Spleen (tissue), 11 donors: ENCODE data around the gene SNAPC2. TPM values are rescaled to one million over a fixed set of nuclear protein-coding genes. Genes with fewer than 3 reads are reported as not detected.
"Not testable (repeated sequence)": the region's sequence is repeated elsewhere in the genome, so short reads cannot be mapped to it uniquely, and the experiment has no call there.

Experiments used
- DNase-seq: peaks from one replicate; pipeline ENCODE4 v3.0.0-alpha.2; 2020
- H3K27ac ChIP-seq, 8 donors: fragments of 200-600 bp; sonication (generic) in 7 of 8; 1 replicate in 4 of 8; 2 replicates in 4 of 8; pipeline versions ENCODE4 v1.5.0 to v1.8.0; 2016 to 2021; ENCODE audit warnings: inconsistent platforms in 4 of 8, mild to moderate bottlenecking in 4 of 8, moderate library complexity in 1 of 8
- H3K27me3 ChIP-seq, 7 donors: fragments of 200-600 bp; sonication (generic) in 6 of 7; replicated peaks in 1 of 7; 1 replicate in 4 of 7; 2 replicates in 3 of 7; pipeline versions ENCODE4 v1.5.0 to v1.8.0; 2016 to 2021; ENCODE audit warnings: inconsistent platforms in 3 of 7, mild to moderate bottlenecking in 1 of 7
- H3K36me3 ChIP-seq, 6 donors: fragments of 200-600 bp; sonication (generic) in 5 of 6; 1 replicate in 4 of 6; 2 replicates in 2 of 6; pipeline versions ENCODE4 v1.5.0 to v1.8.0; 2016 to 2021; ENCODE audit warnings: inconsistent platforms in 2 of 6
- H3K4me1 ChIP-seq, 6 donors: fragments of 200-600 bp; sonication (generic) in 5 of 6; 1 replicate in 3 of 6; 2 replicates in 3 of 6; pipeline versions ENCODE4 v1.5.0 to v1.8.0; 2016 to 2021; ENCODE audit warnings: inconsistent platforms in 3 of 6
- H3K4me3 ChIP-seq, 8 donors: fragments of 200-600 bp; sonication (generic) in 7 of 8; 1 replicate in 4 of 8; 2 replicates in 4 of 8; pipeline versions ENCODE4 v1.5.0 to v1.8.0; 2016 to 2021; ENCODE audit warnings: inconsistent platforms in 4 of 8, mild to moderate bottlenecking in 4 of 8, moderate library complexity in 2 of 8
- H3K9me3 ChIP-seq, 8 donors: fragments of 200-600 bp; sonication (generic) in 7 of 8; 1 replicate in 4 of 8; 2 replicates in 4 of 8; pipeline versions ENCODE4 v1.5.0 to v1.8.0; 2016 to 2021; ENCODE audit warnings: inconsistent platforms in 4 of 8
- CTCF ChIP-seq, 11 experiments: fragments of 200-600 bp in 7 of 11; fragments of 450-650 bp in 4 of 11; sonication (generic) in 4 of 11; IDR thresholded peaks in 8 of 11; conservative IDR thresholded peaks in 3 of 11; 1 replicate in 7 of 11; 2 replicates in 4 of 11; pipeline versions ENCODE4 v1.4.0 to v1.8.0; 2016 to 2021; ENCODE audit warnings: antibody characterized with exemption in 11 of 11, inconsistent platforms in 4 of 11, mild to moderate bottlenecking in 1 of 11
- POLR2A ChIP-seq, 3 donors: fragments of 450-650 bp; IDR thresholded peaks; one replicate each; pipeline ENCODE4 v1.5.1; 2017; ENCODE audit warnings: antibody characterized with exemption in 3 of 3, mild to moderate bottlenecking in 1 of 3
- POLR2AphosphoS5 ChIP-seq, 3 donors: sonication (generic); formaldehyde crosslinking; IDR thresholded peaks; one replicate each; pipeline ENCODE4 v1.5.1; 2017; ENCODE audit warnings: antibody characterized with exemption in 3 of 3
- WGBS, 5 donors: extraction: QIAGEN DNeasy Blood & Tissue Kit in 3 of 5; methylation state at CpG; one replicate each; pipeline versions ENCODE4 v1.1.5 to v1.1.7; 2013 to 2018; 5-methylcytosine and 5-hydroxymethylcytosine counted together
- intact Hi-C: fragments of 100-400 bp; cut with DNase I; formaldehyde crosslinking; loops from one replicate; pipeline ENCODE4 v1.15.0; 2023; ENCODE audit warnings: low total_unique reads
- polyA plus RNA-seq, 3 donors: library from polyadenylated mRNA; stranded (reverse); fragments of 200-250 nt; gene quantifications; one replicate each; pipeline ENCODE4 v1.2.1, GENCODE V29; 2013
- total RNA-seq, 7 donors: library from RNA; depleted of rRNA in 3 of 7; stranded (reverse); fragments of >200 nt in 3 of 7; fragmentation: NEBNext Ultra II Directional in 4 of 7; extraction: Animal tissue kit (Norgen Biotek cat#: 25700) in 4 of 7; gene quantifications; one replicate each; pipeline versions ENCODE4 v1.1.0 to v1.2.1, GENCODE V29; 2016 to 2021
- donor health status: healthy with polysubstance abuse.
- donor health status: DM: no; HTN: no; CAD: no; lungs with moderate emphysema.
- donor health status: DM: no; HTN: no; CAD: no.
- donor health status: Bipolar disorder and iron deficiency.
- donor health status: healthy.
- donor health status: DM: no; HTN: no; CAD: no.
- donor health status: DM: yes; HTN: yes; CAD: no.

The SNAPC2 gene
- total and polyA plus RNA-seq, 10 donors, result 13.1 to 23.9 (median 18.5) TPM

GRCh38 chr19:7888145-7888825 is 31.9 kb upstream of the SNAPC2 start, which contains the start of gene LRRC8E:
Gene LRRC8E (plus strand): TSS chr19:7888510. CDS start chr19:7895604, 7,094 bp downstream.
- H3K4me3 ChIP-seq, result peak within 1 kb of the TSS in 1 of 8 donors; percentile 13
- 11 to 47% (median 13%) methylated on average over 8 to 53 of the region's 53 CpGs for WGBS, 5 donors

DNA sequence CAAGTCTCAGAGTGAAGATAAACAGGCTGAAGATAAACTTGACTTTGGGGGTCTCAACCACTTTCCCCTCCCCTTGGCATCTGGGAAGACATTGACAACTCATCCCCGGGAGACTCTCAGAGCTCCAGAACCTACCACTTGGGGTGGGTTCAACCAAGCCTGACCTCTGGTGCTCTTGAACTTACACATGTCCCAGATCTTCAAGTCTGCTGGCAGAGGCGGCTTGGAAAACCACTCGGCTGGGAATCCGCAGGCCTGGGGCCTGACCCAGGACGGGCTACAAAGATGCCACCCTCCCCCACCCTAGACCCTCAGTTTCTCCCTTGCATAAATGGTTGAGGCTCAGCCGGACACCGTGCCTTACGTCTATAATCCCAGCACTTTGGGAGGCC is 31.3 kb upstream of the SNAPC2 start:
- Histone ChIP-seq H3K27ac (no peak overlapping the region), H3K4me3 (peak overlapping the region in 1 of 8 donors; percentile 13), H3K4me1 (peaks cover 0 to 12% (median 4%) of the 10 kb centered on the region in 6 donors), H3K27me3 (peaks cover 0 to 67% (median 17%) of the 10 kb centered on the region in 7 donors), H3K36me3 (no peaks in the 10 kb centered on the region), H3K9me3 (no peaks in the 10 kb centered on the region)
- DNase-seq, result no peak
- no peak for TF ChIP-seq POLR2A (IDR thresholded peaks at IDR 0.05)
- no peak for TF ChIP-seq CTCF (IDR thresholded peaks at IDR 0.05 in 8 of 11, conservative IDR thresholded peaks at IDR 0.05 in 3 of 11)
- TF ChIP-seq POLR2AphosphoS5 (IDR thresholded peaks at IDR 0.05), result no peak
- WGBS, 5 donors, result 80 to 85% (median 82%) methylated on average over 8 of the region's 8 CpGs
- intact Hi-C loops, result no loop called here

More at GRCh38 chr19:7888145-7888825, 31.9 kb upstream of the SNAPC2 start, which contains the start of gene LRRC8E:
- intact Hi-C loops, result no loop called here
- Histone ChIP-seq H3K4me1 (peaks cover 0 to 12% (median 4%) of the 10 kb centered on the region in 6 donors), H3K9me3 (no peaks in the 10 kb centered on the region), H3K27me3 (peaks cover 0 to 61% (median 17%) of the 10 kb centered on the region in 7 donors), H3K27ac (no peak within 1 kb of the TSS), H3K36me3 (no peaks in the 10 kb centered on the region)
- DNase-seq, result no peak
- TF ChIP-seq CTCF (IDR thresholded peaks at IDR 0.05 in 8 of 11, conservative IDR thresholded peaks at IDR 0.05 in 3 of 11), result no peak
- TF ChIP-seq POLR2A (IDR thresholded peaks at IDR 0.05), result no peak
- no peak for TF ChIP-seq POLR2AphosphoS5 (IDR thresholded peaks at IDR 0.05)

GRCh38 chr19:7893362-7894101 is 26.6 kb upstream of the SNAPC2 start:
- not testable (repeated sequence) for H3K4me1 ChIP-seq, H3K27ac ChIP-seq
- 71 to 80% (median 75%) methylated on average over 18 of the region's 18 CpGs for WGBS, 5 donors

GRCh38 chr19:7894612-7895309 is 25.4 kb upstream of the SNAPC2 start:
- no peak for DNase-seq
- H3K4me3 ChIP-seq, result no peak overlapping the region
- H3K27ac ChIP-seq, result no peak overlapping the region
- TF ChIP-seq POLR2AphosphoS5 (IDR thresholded peaks at IDR 0.05) (no peak), POLR2A (IDR thresholded peaks at IDR 0.05) (no peak)
- peaks cover 0 to 50% (median 15%) of the 10 kb centered on the region in 7 donors for H3K27me3 ChIP-seq
- H3K4me1 ChIP-seq, result no peaks in the 10 kb centered on the region
- WGBS, 5 donors, result 54 to 67% (median 61%) methylated on average over 13 to 18 of the region's 18 CpGs
- no peaks in the 10 kb centered on the region for H3K9me3 ChIP-seq
- H3K36me3 ChIP-seq, result no peaks in the 10 kb centered on the region
- intact Hi-C loops, result no loop called here

More at GRCh38 chr19:7893362-7894101, 26.6 kb upstream of the SNAPC2 start:
- peaks cover 0 to 61% (median 19%) of the 10 kb centered on the region in 7 donors for H3K27me3 ChIP-seq
- H3K36me3 ChIP-seq, intact Hi-C loops, DNase-seq, H3K9me3 ChIP-seq, H3K4me3 ChIP-seq: not testable (repeated sequence)
